OCI-LY1 (cell line): ENCODE data around the gene EPHX1.

Source experiments
- H2AFZ ChIP-seq: fragments of 200-600 bp; sonication (generic), shearing (Covaris generic); 2 replicates; pipeline ENCODE4 v1.6.0; 2014; ENCODE audit warnings: antibody characterized with exemption, mild to moderate bottlenecking, low read length
- H3F3A ChIP-seq: fragments of 200-600 bp; sonication (generic), shearing (Covaris generic); 2 replicates; pipeline ENCODE4 v1.6.0; 2014; ENCODE audit warnings: mild to moderate bottlenecking, antibody characterized with exemption, low read length, moderate library complexity; ENCODE audit not compliant: insufficient read depth
- H3K27ac ChIP-seq: fragments of 200-600 bp; sonication (generic); 2 replicates; pipeline ENCODE4 v1.5.1; 2014; ENCODE audit warnings: low read length, mixed run types, mild to moderate bottlenecking, low read depth; ENCODE audit not compliant: poor library complexity, severe bottlenecking
- H3K27me3 ChIP-seq: fragments of 200-600 bp; sonication (generic); 2 replicates; pipeline ENCODE4 v1.6.0; 2014; ENCODE audit warnings: antibody characterized with exemption, mild to moderate bottlenecking, low read length, moderate library complexity; ENCODE audit not compliant: insufficient read depth
- H3K36me3 ChIP-seq: fragments of 200-600 bp; sonication (generic); 2 replicates; pipeline ENCODE4 v1.6.1; 2014; ENCODE audit warnings: mild to moderate bottlenecking, antibody characterized with exemption, low read length, moderate library complexity, mixed read lengths; ENCODE audit not compliant: insufficient read depth
- H3K4me1 ChIP-seq: fragments of 200-600 bp; sonication (generic); 2 replicates; pipeline ENCODE4 v1.5.1; 2014; ENCODE audit warnings: mild to moderate bottlenecking, low read length, moderate library complexity; ENCODE audit not compliant: insufficient read depth, severe bottlenecking
- H3K4me2 ChIP-seq: fragments of 200-600 bp; sonication (generic), shearing (Covaris generic); 2 replicates; pipeline ENCODE4 v1.6.1; 2014; ENCODE audit warnings: low read length
- H3K4me3 ChIP-seq: fragments of 200-600 bp; sonication (generic); 2 replicates; pipeline ENCODE4 v1.5.1; 2014; ENCODE audit warnings: low read length, low read depth, mild to moderate bottlenecking, mixed read lengths; ENCODE audit not compliant: poor library complexity, severe bottlenecking
- H3K79me2 ChIP-seq: fragments of 200-600 bp; shearing (Covaris generic); 2 replicates; pipeline ENCODE4 v1.6.1; 2016; ENCODE audit warnings: mixed run types, low read length, mixed read lengths; ENCODE audit not compliant: insufficient read depth
- H3K9ac ChIP-seq: fragments of 200-600 bp; sonication (generic), shearing (Covaris generic); 2 replicates; pipeline ENCODE4 v1.6.1; 2014; ENCODE audit warnings: mild to moderate bottlenecking, low read length, mixed read lengths
- H3K9me2 ChIP-seq: fragments of 200-600 bp; sonication (generic), shearing (Covaris generic); 2 replicates; pipeline ENCODE4 v1.6.1; 2014; ENCODE audit warnings: low read depth, mild to moderate bottlenecking, low read length, mixed read lengths
- H3K9me3 ChIP-seq: fragments of 200-600 bp; shearing (Covaris generic); 2 replicates; pipeline ENCODE4 v1.6.1; 2014; ENCODE audit warnings: low read length, mixed read lengths
- H4K20me1 ChIP-seq: fragments of 200-600 bp; sonication (generic), shearing (Covaris generic); 2 replicates; pipeline ENCODE4 v1.6.0; 2016; ENCODE audit warnings: mild to moderate bottlenecking, low read length; ENCODE audit not compliant: insufficient read depth
- EZH2 ChIP-seq: fragments of 200-600 bp; sonication (generic), shearing (Covaris generic); IDR thresholded peaks from 2 replicates; pipeline ENCODE4 v1.8.0; 2017; ENCODE audit warnings: borderline replicate concordance, mixed run types, mild to moderate bottlenecking, antibody characterized with exemption, low read length, moderate library complexity, mixed read lengths
- TF ChIP-seq, protein P1 (sequence below): fragments of 200-600 bp; sonication (generic), shearing (Covaris generic); IDR thresholded peaks from 2 replicates; pipeline ENCODE4 v1.5.1; 2017; ENCODE audit warnings: mild to moderate bottlenecking, antibody characterized with exemption, low read length, moderate library complexity, mixed read lengths

The EPHX1 gene

DNA sequence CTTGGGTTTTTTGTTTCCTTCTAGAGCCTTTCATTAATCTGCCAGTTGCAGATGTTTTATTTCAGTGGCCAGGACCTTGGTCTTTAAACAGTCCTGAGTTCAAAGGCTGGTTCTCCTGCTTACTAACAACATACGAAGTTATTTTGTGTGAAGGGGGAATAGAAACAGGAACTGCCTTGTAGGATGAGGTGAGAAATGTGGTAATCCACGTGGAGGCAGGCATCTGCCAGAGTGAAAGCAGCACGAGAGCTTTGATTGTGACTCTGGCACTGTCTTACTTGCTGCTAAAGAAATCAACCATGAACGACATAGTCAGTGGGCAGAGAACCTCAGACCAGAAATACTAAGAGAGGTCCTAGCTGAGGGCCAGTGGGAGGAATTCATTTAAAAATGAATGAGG is 41.9 kb downstream of the EPHX1 start:
- Histone ChIP-seq H3F3A (no peaks in the 10 kb centered on the region), H3K9me2 (no peaks in the 10 kb centered on the region), H3K27ac (peak overlapping the region; percentile 45), H3K27me3 (no peaks in the 10 kb centered on the region), H4K20me1 (no peaks in the 10 kb centered on the region), H3K36me3 (peaks cover 4% of the 10 kb centered on the region; the same call in 1 of the 2 replicates), H3K4me1 (peaks cover 33% of the 10 kb centered on the region), H3K4me2 (no peak overlapping the region), H3K79me2 (no peaks in the 10 kb centered on the region), H3K9me3 (no peaks in the 10 kb centered on the region; the same call in 1 of the 2 replicates), H2AFZ (no peak overlapping the region), H3K4me3 (no peak overlapping the region), H3K9ac (no peak overlapping the region)
- TF ChIP-seq EZH2, result no peak
- TF ChIP-seq, protein P1, sequence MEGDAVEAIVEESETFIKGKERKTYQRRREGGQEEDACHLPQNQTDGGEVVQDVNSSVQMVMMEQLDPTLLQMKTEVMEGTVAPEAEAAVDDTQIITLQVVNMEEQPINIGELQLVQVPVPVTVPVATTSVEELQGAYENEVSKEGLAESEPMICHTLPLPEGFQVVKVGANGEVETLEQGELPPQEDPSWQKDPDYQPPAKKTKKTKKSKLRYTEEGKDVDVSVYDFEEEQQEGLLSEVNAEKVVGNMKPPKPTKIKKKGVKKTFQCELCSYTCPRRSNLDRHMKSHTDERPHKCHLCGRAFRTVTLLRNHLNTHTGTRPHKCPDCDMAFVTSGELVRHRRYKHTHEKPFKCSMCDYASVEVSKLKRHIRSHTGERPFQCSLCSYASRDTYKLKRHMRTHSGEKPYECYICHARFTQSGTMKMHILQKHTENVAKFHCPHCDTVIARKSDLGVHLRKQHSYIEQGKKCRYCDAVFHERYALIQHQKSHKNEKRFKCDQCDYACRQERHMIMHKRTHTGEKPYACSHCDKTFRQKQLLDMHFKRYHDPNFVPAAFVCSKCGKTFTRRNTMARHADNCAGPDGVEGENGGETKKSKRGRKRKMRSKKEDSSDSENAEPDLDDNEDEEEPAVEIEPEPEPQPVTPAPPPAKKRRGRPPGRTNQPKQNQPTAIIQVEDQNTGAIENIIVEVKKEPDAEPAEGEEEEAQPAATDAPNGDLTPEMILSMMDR, result no peak

DNA sequence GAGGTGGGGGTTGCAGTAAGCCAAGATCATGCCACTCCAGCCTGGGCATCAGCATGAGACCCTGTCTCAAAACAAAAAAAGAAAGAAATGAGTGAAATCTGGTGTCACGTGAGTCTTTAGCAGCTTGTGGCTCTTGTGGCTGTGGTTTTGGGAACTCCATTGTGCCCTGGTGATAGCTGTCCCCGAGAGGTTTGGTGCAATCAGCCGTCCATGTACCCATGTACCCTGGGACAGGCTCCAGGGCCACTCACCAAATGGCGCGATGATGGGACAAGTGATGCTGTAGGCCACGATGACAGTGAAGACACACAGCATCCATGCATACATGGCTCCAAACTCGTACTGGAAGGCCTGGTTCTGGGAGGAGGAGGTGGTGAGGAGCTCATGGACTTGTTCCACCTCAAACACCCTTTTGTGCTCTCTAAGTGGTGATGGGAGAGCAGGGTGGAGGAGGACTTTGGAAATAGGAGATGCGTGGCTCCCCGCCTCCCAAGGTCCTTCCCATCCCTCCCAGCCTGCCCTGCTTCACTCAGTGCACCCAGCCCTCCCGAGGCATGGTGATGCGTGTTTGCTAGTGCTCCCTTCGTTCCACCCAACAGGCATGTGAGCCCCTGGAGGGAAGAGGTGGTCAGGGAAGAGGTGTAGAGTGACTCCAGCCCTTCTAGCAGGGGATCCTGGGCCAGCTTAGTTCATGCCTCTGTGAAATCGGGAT is 42.6 kb downstream of the EPHX1 start:
- H2AFZ ChIP-seq, result no peak overlapping the region
- no peaks in the 10 kb centered on the region for H3K9me2 ChIP-seq
- no peaks in the 10 kb centered on the region for H3K79me2 ChIP-seq
- H3K27ac ChIP-seq, result no peak overlapping the region
- H3K4me2 ChIP-seq, result no peak overlapping the region
- no peaks in the 10 kb centered on the region for H3F3A ChIP-seq
- H4K20me1 ChIP-seq, result no peaks in the 10 kb centered on the region
- H3K9me3 ChIP-seq, result no peaks in the 10 kb centered on the region; the same call in 1 of the 2 replicates
- no peaks in the 10 kb centered on the region for H3K27me3 ChIP-seq
- TF ChIP-seq EZH2, result no peak
- TF ChIP-seq, protein P1, result no peak
- H3K36me3 ChIP-seq, result peaks cover 4% of the 10 kb centered on the region; the same call in 1 of the 2 replicates
- no peak overlapping the region for H3K9ac ChIP-seq
- H3K4me1 ChIP-seq, result peaks cover 28% of the 10 kb centered on the region
- no peak overlapping the region for H3K4me3 ChIP-seq

DNA sequence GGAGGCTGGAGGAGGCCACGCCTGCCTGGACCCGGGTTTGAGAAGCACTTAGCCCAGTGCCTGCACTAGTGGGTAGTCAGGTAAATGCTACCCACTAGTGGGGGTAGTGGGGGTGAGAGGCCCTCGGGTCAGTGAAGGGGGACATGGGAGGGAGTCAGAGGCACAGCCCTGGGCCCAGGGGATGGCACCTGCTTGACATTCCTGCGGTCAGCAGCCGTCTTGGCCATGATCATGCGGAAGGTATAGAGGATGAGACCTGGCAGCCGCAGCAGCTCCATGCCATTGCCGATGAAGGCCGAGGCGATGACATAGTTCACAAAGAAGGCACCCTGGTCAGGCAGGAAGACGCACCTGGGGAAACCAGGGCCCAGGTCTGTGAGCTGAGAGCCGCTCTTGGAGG is 43.5 kb downstream of the EPHX1 start:
- no peaks in the 10 kb centered on the region for H4K20me1 ChIP-seq
- no peak for TF ChIP-seq EZH2
- TF ChIP-seq, protein P1, result no peak
- H3K4me3 ChIP-seq, result no peak overlapping the region
- peaks cover 19% of the 10 kb centered on the region for H3K4me1 ChIP-seq
- H3K9me2 ChIP-seq, result no peaks in the 10 kb centered on the region
- H3F3A ChIP-seq, result no peaks in the 10 kb centered on the region
- H3K27me3 ChIP-seq, result no peaks in the 10 kb centered on the region
- no peak overlapping the region for H3K9ac ChIP-seq
- H2AFZ ChIP-seq, result no peak overlapping the region
- no peak overlapping the region for H3K27ac ChIP-seq
- H3K36me3 ChIP-seq, result peaks cover 4% of the 10 kb centered on the region; the same call in 1 of the 2 replicates
- no peaks in the 10 kb centered on the region for H3K79me2 ChIP-seq
- no peak overlapping the region for H3K4me2 ChIP-seq
- H3K9me3 ChIP-seq, result no peaks in the 10 kb centered on the region; the same call in 1 of the 2 replicates
